ENCODE measurements around the gene JSRP1.

JSRP1 gene

DNA sequence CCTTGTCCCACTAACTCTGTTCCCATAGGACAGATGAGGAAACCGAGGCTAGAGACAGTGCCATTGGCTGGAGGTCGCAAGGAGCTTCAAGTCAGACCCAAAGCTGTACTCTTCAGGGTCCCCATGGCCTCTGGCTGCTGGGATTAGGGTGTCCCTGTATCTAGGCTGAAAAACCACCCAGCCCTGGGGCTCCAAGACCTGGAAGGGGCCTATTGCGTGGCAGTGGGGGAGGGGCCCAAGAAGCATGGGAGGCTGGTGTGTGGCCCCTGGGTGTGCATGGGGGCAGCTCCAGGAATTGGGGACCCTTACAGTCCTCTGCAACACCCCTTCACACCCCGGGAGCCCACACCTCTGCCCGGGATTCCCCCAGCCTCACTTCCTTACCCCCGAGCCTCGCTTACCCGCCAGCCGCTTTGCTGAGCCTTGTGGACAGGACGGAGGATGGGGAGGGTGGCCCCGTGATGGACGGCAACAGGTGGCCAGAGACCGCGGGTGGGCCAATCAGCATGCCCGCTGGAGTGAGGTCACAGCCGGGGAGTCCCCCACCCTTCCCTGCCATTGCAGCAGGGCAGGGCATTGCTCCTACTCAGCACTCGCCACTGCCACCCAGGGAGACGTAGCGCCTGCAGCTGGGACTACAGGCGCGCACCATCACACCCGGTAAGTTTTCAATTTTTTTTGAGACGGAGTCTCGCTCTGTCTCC, at the start of gene JSRP1:
TSS of gene JSRP1 (minus strand) at position 436 of the 704 bp plus-strand sequence. CDS start 1,103 bp downstream, outside the sequence.
- no peak for DNase-seq

- no peak for DNase-seq
These were observed 49.4 kb upstream of the JSRP1 start for GRCh38 chr19:2305452-2306280.

- DNase-seq, result no peak
These were observed 47.1 kb upstream of the JSRP1 start for GRCh38 chr19:2303211-2303798.

GRCh38 chr19:2302319-2303210, 46.3 kb upstream of the JSRP1 start:
- DNase-seq, result peak in 1 of 4 experiments; percentile 17

DNA sequence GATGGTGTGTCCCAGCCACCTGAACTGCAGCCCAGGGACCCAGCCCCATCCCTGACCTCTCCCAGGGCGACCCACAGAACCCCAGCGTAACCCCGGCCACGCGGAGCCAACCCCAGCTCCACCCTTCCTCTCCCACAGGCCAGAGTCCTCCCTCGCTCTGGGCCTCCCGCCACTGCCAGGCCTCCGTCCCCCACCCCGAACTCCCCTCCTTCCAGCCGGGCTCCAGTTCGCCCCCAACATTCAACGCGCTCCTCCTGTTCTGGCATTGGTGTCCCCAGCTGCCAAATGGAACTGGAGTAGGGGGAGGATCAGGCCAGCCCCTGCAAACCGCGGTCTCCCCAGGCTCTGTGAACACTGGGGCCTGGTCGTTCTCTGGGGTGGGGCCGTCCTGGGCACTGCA, 44.3 kb upstream of the JSRP1 start:
- no peak for DNase-seq

DNA sequence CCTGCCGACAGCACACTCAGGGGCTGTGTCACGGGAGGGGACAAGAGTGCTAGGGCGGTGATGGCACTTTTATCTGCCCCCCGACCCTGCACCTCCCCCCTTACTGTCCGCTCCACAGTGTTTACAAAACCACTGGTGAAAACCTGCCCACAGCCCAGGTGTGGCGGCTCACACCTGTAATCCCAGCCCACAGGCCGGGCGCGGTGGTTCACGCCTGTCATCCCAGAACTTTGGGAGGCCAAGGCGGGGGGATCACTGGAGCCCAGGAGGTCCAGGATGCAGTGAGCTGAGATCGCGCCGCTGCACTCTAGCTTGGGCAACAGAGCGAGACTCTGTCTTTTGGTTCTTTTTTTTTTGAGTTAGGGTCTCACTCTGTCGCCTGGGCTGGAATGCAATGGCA, 39.9 kb upstream of the JSRP1 start:
- no peak for DNase-seq

GRCh38 chr19:2294687-2295335, 38.6 kb upstream of the JSRP1 start:
- no peak for DNase-seq

DNA sequence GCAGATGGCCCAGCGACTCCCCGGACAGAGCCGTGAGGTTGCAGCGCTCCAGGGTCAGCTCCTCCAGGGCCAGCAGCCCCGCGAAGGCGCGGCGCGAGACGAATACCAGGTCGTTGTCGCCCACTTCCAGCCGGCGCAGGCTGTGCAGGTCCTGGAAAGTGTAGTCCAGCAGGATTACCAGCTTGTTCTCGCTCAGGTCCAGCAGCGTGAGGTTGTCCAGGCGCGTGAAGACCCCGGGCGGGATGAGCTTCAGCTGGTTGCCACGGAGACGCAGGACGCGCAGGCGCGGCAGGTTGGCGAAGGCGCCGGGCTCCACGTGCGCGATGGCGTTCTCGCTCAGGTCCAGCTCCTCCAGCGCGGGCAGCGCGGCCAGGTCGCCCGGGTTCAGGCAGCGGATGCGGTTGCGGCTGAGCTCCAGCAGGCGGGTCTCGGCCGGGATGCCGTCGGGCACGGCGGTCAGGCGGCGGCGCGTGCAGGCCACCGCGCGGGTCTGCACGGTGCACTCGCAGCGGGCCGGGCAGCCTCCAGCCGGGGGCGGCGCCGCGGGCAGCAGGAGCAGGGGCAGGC, 35.1 kb upstream of the JSRP1 start:
- DNase-seq, result no peak

GRCh38 chr19:2290441-2291184, 34.4 kb upstream of the JSRP1 start:
- DNase-seq, result peak in 1 of 4 experiments; percentile 22

DNA sequence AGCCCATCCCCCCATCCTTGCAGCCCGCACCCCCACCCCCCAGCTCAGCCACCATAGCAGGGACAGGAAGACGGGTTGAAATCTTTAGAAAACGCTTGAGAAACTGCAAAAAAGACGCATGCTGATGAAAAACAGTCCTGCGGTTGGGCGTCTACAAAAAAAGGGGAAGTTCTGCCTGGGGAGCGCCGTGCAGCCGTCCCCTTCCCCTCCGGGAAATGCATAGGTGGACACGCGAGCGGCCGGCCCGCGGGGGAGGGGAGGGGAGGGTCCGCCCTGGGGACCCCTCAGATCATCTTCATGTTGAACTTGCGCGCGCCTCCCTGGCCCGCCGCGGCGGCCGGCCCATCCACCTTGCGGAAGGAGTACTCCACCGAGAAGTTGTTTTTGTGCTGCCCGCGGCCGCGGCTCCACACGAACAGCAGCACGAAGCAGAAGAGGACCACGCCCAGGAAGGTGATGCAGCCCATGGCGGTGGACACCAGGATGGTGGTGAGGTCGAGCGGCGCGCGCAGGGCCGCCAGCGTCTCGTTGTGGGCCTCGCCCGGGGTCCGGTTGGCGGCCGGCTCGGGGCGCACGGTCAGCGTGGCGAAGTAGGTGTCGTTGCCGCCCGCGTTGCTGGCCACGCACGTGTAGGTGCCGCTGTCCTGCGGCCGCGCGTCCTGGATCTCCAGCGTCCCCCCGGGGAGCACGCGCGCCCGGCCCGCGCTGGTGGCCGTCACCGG, 33.7 kb upstream of the JSRP1 start:
- peak in 2 of 4 experiments; percentile 52 for DNase-seq

DNA sequence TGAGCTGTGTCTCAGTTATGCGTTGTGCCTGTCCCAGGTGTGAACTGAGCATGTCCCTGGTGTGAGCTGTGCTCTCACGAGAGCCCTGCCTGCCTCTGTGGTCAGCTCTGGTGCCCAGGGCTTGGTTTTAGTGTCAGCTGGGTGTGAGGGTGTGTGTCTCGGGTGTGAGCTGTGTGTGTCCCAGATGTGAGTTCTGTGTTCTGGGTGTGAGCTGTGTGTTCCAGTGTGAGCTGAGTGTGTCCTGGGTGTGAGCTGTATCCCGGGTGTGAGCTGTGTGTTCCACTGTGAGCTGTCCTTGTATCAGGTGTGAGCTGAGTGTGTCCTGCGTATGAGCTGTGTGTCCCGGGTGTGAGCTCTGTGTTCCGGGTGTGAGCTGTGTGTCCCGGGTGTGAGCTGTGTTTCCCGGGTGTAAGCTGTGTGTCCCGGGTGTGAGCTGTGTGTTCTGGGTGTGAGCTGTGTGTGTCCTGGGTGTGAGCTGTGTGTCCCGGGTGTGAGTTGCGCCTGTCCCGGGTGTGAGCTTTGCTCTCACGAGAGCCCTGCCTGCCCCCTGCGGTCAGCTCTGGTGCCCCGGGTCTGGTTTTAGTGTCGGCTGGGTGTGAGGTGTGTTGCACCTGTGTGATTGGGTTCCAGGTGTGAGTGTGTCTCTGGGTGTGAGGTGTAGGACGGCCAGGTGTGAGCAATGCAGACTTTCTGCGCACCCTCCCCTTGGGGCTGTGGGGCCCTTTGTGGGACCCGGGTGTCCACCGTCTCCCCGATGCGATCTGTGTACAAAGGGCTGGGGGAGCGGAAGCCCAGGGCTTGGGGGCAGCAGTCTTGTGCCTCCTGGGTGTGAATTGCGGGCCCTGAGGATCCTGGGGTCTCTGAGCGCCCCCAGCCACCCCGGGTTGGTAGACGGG, 32.8 kb upstream of the JSRP1 start:
- DNase-seq, result no peak

GRCh38 chr19:2288338-2288817, 32.2 kb upstream of the JSRP1 start:
- DNase-seq, result no peak

GRCh38 chr19:2287585-2288337, 31.5 kb upstream of the JSRP1 start:
- no peak for DNase-seq

DNA sequence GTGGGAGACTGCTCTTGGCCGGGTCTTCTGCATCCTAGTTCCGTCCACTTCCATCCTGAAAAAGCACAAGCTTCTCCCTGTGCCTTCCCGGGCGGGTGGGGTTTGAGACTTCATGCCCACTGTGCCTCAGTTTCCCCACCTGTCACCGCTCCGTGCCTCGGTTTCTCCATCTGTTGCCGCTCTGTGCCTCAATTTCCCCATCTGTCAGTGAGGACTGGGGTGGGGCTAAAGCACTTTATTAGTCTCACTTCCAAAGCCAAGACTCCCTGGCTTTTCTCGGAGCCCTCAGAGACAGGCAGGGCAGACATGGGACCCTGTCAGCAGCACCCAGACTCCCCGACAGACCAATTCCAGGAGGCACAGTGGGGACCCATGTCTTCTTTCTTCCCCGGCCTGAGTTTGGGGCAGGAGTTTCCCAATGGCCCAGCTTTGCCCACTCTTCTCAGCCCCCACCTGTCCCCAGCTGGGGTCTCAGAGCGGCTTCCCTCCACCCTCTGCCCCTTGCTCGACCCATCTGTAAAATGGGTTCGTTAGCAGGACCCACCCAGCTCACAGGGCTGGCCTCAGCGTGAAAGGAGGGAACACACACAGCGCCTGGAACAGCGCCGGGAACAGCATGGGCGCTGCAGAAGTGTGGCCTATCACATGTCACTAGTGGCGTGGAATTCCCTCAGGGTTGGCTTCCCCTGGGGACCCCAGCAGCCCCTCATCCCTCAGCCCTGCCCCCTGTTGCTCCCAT, 30.4 kb upstream of the JSRP1 start:
- DNase-seq, result no peak

DNA sequence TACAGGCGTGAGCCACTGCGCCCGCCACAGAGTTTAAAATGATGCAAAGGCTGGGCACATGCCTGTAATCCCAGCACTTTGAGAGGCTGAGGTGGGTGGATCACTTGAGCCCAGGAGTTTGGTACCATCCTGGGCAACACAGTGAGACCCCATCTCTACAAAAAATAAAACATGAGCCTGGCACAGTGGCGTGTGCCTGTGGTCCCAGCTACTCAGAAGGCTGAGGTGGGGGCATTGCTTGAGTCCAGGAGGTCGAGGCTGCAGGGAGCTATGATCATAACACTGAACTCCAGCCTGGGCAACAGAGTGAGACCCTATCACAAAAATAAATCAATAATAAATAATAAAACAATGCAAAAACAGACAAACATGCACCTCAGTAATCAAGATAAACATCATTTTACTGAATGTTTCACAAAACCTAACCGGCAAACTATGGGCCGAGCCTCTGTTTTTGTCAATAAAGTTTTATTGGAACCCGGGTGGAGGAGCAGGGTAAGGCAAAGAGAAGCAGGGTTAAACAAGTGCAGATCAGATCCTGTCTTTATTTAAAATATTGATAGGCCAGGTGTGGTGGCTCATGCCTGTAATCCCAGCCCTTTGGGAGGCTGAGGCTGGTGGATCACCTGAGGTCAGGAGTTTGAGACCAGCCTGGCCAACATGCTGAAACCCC, 27.8 kb upstream of the JSRP1 start:
- DNase-seq, result no peak

GRCh38 chr19:2282862-2283237, 26.6 kb upstream of the JSRP1 start:
- no peak for DNase-seq
